Glutamatergic neuron (in vitro differentiated cells): ENCODE results near the gene SLC37A2. TPM values are rescaled to one million over a fixed set of nuclear protein-coding genes. Genes with fewer than 3 reads are reported as not detected.

Source experiments
- DNase-seq: peaks from one replicate; pipeline ENCODE4 v3.0.0; 2022
- H3K27ac Mint-ChIP-seq: one replicate; pipeline ENCODE4 v1.8.0; 2020; ENCODE audit warnings: mild to moderate bottlenecking, mixed read lengths, inconsistent platforms; ENCODE audit not compliant: unreplicated experiment
- H3K27me3 Mint-ChIP-seq: one replicate; pipeline ENCODE4 v1.8.0; 2020; ENCODE audit warnings: mild to moderate bottlenecking, moderate library complexity, mixed read lengths, inconsistent platforms; ENCODE audit not compliant: unreplicated experiment
- H3K36me3 Mint-ChIP-seq: one replicate; pipeline ENCODE4 v1.8.0; 2020; ENCODE audit warnings: mild to moderate bottlenecking, mixed read lengths, inconsistent platforms; ENCODE audit not compliant: unreplicated experiment
- H3K4me1 Mint-ChIP-seq: one replicate; pipeline ENCODE4 v1.8.0; 2020; ENCODE audit warnings: mild to moderate bottlenecking, low read depth, mixed read lengths, inconsistent platforms; ENCODE audit not compliant: unreplicated experiment
- H3K4me3 Mint-ChIP-seq: one replicate; pipeline ENCODE4 v1.8.0; 2020; ENCODE audit warnings: mild to moderate bottlenecking, mixed read lengths, inconsistent platforms; ENCODE audit not compliant: unreplicated experiment
- H3K9me3 Mint-ChIP-seq: one replicate; pipeline ENCODE4 v1.8.0; 2020; ENCODE audit warnings: mild to moderate bottlenecking, moderate library complexity, mixed read lengths, inconsistent platforms; ENCODE audit not compliant: unreplicated experiment
- total RNA-seq: library from RNA; stranded (reverse); fragmentation: NEBNext Ultra II Directional; extraction: Animal tissue kit (Norgen Biotek cat#: 25700); gene quantifications from one replicate; pipeline ENCODE4 v1.2.1, GENCODE V29; 2021; ENCODE audit not compliant: unreplicated experiment
- TF ChIP-seq, protein P1 (sequence below): fragments of 200-600 bp; sonication (generic); IDR thresholded peaks from one replicate; pipeline ENCODE4 v1.5.0; 2021; ENCODE audit not compliant: partially characterized antibody, unreplicated experiment

Gene SLC37A2
- total RNA-seq, 1 donor from 2014 or later, result 0.74 TPM

- no peaks in the 10 kb centered on the region for H3K36me3 Mint-ChIP-seq
- DNase-seq, result no peak
- no peak overlapping the region for H3K27ac Mint-ChIP-seq
- peaks cover 4% of the 10 kb centered on the region for H3K9me3 Mint-ChIP-seq
- H3K4me1 Mint-ChIP-seq, result peaks cover 12% of the 10 kb centered on the region
- no peak overlapping the region for H3K4me3 Mint-ChIP-seq
- TF ChIP-seq, protein P1, sequence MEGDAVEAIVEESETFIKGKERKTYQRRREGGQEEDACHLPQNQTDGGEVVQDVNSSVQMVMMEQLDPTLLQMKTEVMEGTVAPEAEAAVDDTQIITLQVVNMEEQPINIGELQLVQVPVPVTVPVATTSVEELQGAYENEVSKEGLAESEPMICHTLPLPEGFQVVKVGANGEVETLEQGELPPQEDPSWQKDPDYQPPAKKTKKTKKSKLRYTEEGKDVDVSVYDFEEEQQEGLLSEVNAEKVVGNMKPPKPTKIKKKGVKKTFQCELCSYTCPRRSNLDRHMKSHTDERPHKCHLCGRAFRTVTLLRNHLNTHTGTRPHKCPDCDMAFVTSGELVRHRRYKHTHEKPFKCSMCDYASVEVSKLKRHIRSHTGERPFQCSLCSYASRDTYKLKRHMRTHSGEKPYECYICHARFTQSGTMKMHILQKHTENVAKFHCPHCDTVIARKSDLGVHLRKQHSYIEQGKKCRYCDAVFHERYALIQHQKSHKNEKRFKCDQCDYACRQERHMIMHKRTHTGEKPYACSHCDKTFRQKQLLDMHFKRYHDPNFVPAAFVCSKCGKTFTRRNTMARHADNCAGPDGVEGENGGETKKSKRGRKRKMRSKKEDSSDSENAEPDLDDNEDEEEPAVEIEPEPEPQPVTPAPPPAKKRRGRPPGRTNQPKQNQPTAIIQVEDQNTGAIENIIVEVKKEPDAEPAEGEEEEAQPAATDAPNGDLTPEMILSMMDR, result no peak
- peaks cover 15% of the 10 kb centered on the region for H3K27me3 Mint-ChIP-seq
These were observed 76.7 kb downstream of the SLC37A2 start for GRCh38 chr11:125139778-125140177.

Other genes starting within 250 kb of the SLC37A2 start
- 5.9 TPM for gene ROBO3, start 197.9 kb upstream of the SLC37A2 start, total RNA-seq
- gene ROBO4, start 165.4 kb upstream of the SLC37A2 start, total RNA-seq, result not detected
- not detected for gene HEPN1, start 144.1 kb upstream of the SLC37A2 start, total RNA-seq
- gene HEPACAM, start 127.3 kb upstream of the SLC37A2 start, total RNA-seq, result not detected
- 2.8 TPM for gene CCDC15, start 109.1 kb upstream of the SLC37A2 start, total RNA-seq
- gene TMEM218, start 48.3 kb downstream of the SLC37A2 start, total RNA-seq, result 15.8 TPM
- 8.7 TPM for gene PKNOX2, start 101.4 kb downstream of the SLC37A2 start, total RNA-seq